GM04503 (cell line): ENCODE measurements around the gene ZDHHC20.

Experiments
- DNase-seq: peaks from one replicate; pipeline ENCODE4 v3.0.0-alpha.2; 2012; ENCODE audit warnings: low read depth

The ZDHHC20 gene, protein sequence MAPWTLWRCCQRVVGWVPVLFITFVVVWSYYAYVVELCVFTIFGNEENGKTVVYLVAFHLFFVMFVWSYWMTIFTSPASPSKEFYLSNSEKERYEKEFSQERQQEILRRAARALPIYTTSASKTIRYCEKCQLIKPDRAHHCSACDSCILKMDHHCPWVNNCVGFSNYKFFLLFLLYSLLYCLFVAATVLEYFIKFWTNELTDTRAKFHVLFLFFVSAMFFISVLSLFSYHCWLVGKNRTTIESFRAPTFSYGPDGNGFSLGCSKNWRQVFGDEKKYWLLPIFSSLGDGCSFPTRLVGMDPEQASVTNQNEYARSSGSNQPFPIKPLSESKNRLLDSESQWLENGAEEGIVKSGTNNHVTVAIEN

DNA sequence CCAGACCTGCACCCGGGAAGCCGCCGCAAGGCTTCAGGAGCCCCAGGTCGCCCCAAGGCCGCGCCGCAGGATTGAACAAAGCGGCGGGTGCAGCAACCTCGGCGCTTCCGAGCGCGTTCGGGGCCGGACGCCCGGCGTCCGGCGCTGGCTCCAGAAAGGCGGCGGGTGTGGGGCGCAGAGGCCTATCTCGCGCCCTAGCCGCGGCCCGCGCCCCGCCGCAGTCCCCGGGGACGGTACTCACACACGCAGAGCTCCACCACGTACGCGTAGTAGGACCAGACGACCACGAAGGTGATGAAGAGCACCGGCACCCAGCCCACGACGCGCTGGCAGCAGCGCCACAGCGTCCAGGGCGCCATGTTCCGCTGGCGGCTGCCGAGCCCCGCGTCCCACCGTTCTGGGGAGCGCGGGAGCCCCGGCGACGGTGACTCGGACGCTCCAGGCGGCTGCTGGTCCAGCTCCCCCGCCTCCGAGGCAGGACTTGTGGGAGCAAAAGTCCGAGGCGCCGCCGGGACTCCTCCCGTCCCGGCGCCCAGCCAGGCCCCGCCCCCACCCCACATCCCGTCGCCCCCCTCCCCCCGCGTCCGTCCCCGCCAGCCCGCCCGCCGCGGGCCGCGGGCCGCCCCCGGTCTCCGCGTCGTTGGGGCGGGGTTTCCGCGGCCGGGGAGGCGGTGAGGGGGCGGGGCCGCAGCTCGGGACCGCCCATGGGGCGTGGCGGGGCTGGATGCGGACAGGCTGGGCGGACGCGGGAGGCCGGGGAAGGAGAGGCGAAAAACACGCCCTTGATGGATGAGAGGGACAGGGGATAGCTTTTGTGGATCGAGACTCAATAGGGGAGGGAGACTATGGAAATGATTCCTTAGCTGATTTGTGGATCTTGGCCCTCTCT lies at the start of gene ZDHHC20:
Gene ZDHHC20 (minus strand): TSS at position 491 of the 889 bp plus-strand sequence. CDS start 132 bp downstream, at position 359.
- DNase-seq: no peak

GRCh38 chr13:21504379-21504778 lies 45.3 kb upstream of the ZDHHC20 start:
- no peak for DNase-seq

- no peak for DNase-seq
These were observed 42.6 kb upstream of the ZDHHC20 start for GRCh38 chr13:21501686-21502085.

- DNase-seq: no peak
These were observed 27.2 kb upstream of the ZDHHC20 start for GRCh38 chr13:21486322-21486721.

DNA sequence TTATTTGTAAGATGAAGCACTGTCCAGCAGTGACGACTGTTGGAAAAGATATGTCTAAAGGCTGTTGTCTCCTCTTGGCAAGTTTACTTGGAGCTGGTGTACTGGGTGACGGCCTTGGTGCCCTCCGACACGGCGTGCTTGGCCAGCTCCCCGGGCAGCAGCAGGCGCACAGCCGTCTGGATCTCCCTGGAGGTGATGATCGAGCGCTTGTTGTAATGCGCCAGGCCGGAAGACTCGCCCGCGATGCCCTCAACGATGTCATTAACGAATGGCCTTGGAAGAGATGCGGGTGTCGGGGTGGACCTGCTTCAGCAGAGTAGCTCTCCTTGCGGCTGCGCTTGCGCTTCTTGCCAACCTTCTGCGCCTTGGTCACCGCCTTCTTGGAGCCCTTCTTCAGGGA lies 24.6 kb upstream of the ZDHHC20 start:
- DNase-seq: no peak

- DNase-seq: peak; percentile 8
These were observed 22.3 kb upstream of the ZDHHC20 start for GRCh38 chr13:21481359-21481758.

DNA sequence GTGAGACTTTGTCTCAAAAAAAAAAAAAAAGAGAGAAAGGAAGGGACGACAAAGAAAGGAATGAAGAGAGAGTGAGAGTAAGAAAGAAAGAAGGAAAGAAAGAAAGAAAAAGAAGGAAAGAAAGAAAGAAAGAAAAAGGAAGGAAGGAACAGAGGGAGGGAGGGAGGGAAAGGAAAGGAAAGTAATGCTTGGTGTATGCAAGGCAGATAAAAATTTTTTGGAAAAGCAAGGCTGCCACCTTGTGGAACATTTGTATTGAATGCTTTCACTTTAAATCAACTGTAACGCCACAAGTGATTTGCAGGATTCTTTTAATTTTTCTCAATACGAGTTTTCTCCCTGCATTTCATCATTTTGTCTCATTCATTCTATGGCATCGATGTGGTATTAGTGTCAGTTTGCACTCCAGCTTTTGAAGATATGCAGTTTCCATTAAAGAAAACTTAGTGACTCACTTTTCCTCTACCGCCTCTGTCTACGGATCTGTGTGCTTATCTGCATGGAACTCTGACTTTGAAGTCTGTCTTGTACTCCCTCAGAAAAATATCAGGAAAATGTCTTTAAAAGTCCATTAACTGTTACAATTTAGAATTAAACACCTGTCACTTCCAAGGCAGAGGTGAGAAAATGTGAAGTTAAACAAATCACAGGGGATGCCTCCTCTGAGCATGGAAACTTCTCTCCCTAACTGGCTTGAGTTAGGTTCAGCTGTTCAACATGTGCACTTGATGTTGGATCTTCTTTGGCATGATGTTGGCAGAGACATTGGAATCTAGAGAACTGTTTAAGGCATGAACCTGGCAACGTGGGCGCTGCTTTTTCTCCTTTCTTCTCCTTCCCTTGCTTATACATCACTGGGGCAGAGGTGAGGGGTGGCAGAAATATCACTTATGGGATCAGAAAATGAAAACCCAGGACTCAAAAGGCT lies 20.0 kb upstream of the ZDHHC20 start:
- peak; percentile 39 for DNase-seq

DNA sequence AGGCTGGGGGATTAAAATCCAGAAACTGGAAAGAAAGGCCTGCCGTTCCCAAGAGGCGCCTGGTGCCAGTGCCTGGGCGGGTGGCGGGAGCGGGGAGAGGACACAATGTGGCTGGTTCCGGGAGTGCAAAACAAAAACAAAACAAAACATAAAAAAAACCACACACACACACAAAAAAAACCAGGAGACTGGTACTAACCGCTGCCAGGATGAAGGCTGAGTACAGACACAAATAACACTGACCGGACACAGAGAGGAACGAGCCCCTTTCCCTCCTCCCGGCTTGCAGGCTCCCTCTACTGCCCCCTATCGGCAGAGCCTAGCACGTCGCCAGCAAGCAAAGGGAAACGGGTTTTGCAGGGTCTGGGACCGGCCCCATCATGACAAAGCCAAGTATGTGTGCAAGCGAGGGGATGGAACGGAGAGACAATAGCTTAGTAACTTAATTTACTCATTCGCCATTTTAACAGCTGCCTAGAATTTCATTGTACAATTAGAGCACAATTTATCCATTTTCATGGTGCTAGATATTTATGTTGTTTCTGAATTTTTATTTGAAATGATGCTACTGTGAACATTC lies 17.9 kb upstream of the ZDHHC20 start:
- DNase-seq: no peak

- no peak for DNase-seq
These were observed 16.0 kb upstream of the ZDHHC20 start for GRCh38 chr13:21475115-21475514.

DNA sequence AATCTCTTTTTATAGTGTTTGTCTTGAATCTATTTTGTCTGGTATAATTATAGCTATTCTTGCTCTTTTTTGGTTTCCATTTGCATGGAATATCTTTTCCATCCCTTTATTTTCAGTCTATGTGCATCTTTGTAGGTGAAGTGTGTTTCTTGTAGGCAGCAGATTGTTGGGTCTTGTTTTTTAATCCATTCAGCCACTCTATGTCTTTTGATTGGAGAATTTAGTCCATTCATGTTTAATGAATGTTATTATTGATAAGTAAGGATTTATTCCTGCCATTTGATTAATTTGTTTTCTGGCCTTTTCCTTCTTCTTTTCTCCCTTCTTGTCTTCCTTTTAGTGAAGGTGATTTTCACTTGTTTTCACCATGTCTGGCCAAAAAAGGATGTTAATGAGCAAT lies 11.7 kb upstream of the ZDHHC20 start:
- DNase-seq: no peak

- no peak for DNase-seq
These were observed 7.4 kb upstream of the ZDHHC20 start for GRCh38 chr13:21466527-21466926.

DNA sequence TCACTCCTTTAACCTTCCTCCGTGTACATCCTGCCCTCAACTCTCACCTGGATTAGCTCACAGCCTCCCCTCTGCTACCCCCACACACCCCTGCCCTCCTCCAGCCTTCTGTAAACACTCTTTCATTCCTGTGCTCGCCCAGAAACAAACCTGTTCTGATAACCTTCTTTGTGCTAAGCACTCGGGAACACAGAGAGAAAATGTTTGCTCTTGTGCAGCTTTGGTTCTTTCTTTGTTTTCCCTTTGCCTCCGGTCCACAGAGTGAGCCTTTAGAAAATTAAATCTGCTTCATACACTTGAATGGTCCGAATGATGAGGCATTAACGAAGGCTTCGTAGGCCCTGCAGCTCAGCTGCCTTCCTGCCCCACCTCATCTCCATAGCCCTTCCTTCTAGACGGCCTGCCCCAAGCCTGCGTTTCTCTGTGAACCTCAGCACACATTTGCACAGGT lies 6.6 kb upstream of the ZDHHC20 start:
- DNase-seq: no peak

DNA sequence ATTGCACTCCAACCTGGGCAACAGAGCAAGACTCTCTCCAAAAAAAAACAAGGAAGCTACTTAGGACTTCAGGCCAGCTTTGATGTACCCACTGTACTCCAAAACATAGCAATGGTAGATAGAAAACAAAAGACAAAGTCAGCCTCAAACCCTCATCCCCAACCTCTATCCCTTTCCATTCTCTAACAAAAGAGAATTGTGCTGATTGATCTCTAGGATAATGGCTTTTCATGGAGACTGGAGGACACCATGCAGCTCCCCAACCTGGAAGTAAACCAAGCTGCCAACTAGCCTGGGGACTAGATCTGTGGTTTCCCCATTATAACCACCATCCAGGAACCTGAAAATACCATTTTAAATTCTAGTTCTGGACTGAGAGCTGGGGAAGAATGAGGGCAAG lies 4.3 kb upstream of the ZDHHC20 start:
- DNase-seq: no peak

DNA sequence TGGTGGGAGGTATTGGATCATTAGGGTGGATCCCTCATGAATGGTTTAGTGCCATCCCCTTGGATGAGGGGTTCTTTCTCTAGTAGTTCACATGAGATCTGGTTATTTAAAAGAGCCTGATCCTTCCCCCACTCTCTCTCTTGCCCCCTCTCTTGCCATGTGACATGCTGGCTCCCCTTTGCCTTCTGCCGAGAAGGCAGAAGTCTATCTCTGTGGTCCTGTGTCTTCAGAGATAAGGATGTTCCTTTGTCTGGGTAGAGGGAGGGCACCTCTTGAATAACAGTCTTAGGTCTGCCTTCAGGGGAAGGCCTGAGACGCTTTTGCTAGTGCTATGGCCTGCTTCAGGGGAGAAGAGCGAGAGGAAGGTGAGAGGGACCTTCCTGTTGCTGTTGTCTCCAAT lies 2.0 kb upstream of the ZDHHC20 start:
- no peak for DNase-seq

- DNase-seq: no peak
These were observed 671 bp downstream of the ZDHHC20 start for GRCh38 chr13:21458451-21458812.

DNA sequence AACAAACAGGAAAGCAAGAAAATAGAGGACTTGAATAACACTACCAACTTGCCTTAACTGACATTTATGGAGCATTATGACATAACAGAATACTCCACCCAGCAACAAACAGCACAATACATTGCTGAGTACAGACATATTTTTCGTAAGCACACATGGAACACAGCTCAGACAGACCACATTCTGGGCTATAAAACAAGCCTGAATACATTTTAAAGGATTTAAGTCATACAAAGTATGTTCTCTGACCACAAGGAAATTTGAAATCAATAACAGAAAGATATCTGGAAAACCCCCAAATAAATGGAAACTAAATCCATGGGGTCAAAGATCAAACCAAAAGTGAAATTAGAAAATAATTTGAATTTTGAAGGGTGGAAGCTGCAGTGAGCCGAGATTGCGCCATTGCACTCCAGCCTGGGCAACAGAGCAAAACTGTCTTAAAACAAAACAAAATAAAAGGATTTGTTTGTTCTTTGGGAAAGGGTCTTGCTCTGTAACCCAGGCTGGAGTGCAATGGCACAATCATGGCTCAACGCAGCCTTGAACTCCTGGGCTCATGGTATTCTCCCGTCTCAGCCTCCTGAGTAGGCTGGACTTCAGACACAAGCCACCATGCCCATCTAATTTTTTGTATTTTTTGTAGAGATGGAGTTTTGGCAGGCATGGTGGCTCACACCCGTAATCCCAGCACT lies 5.6 kb downstream of the ZDHHC20 start:
- DNase-seq: no peak

- no peak for DNase-seq
These were observed 8.2 kb downstream of the ZDHHC20 start for GRCh38 chr13:21450936-21451335.

- DNase-seq: no peak
These were observed 12.4 kb downstream of the ZDHHC20 start for GRCh38 chr13:21446656-21447055.

DNA sequence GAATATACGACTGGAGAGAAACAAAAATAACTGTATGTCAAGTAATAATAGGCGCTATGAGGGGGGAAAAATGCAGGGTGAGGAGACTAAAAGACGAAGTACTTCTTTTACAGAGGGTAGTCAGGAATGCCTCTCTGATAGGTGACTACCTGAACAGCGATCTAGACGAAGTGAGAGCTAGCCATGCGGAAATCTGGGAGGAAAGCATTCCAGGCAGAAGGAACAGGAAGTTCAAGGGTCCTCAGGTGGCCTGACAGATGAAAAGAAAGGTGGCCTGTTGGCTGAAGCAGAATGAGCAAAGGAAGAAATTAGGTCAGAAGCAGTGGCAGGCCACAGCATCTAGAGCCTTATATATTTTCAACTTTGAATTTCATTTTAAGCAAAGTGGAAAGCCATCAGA lies 13.3 kb downstream of the ZDHHC20 start:
- no peak for DNase-seq

GRCh38 chr13:21443171-21443570 lies 15.9 kb downstream of the ZDHHC20 start:
- DNase-seq: no peak

GRCh38 chr13:21436582-21436981 lies 22.5 kb downstream of the ZDHHC20 start:
- DNase-seq: no peak
